K562 (cell line): ENCODE results near the gene WASHC3. TPM values are rescaled to one million over a fixed set of nuclear protein-coding genes. Genes with fewer than 3 reads are reported as not detected.

ENCODE experiments used
- CHAMP1 ChIP-seq: fragments of 450-650 bp; IDR thresholded peaks from 2 replicates; pipeline ENCODE4 v1.6.1; 2016; ENCODE audit warnings: mild to moderate bottlenecking
- FUS ChIP-seq: fragments of 200-400 bp; formaldehyde crosslinking; optimal IDR thresholded peaks from 2 replicates; pipeline ENCODE3; 2017; ENCODE audit warnings: low read depth, low read length
- NBN ChIP-seq: fragments of 450-650 bp; IDR thresholded peaks from 2 replicates; pipeline ENCODE4 v1.6.1; 2016; ENCODE audit warnings: low read depth, mild to moderate bottlenecking
- RAD51 ChIP-seq: fragments of 450-650 bp; IDR thresholded peaks from 2 replicates; pipeline ENCODE4 v1.7.1; 2016; ENCODE audit warnings: low read depth, mild to moderate bottlenecking, borderline replicate concordance
- SMAD3 ChIP-seq: fragments of 450-650 bp; formaldehyde crosslinking; conservative IDR thresholded peaks from 2 replicates; pipeline ENCODE4 v1.4.0; 2020; ENCODE audit warnings: mild to moderate bottlenecking
- ZNF134 ChIP-seq: fragments of 250-450 bp; sonication (Bioruptor Pico); conservative IDR thresholded peaks from 2 replicates; pipeline ENCODE4 v1.4.0; 2020
- ZNF239 ChIP-seq: fragments of 250-450 bp; sonication (Bioruptor Pico); IDR thresholded peaks from 2 replicates; pipeline ENCODE4 v1.4.0; 2020; ENCODE audit warnings: mild to moderate bottlenecking
- polyA plus RNA-seq, 8 experiments: library from polyadenylated mRNA; depleted of rRNA in 4 of 8; stranded (reverse) in 5 of 8; unstranded in 3 of 8; fragments of >200 nt; fragmentation: Nextera tagmentation in 2 of 8; fragmentation: Illumina TruSeq in 1 of 8; extraction: Ambion mirVana in 2 of 8; extraction: Trizol in 1 of 8; gene quantifications; 2 replicates each; pipeline versions ENCODE4 v1.2.1 to v1.2.3, GENCODE V29; 2011 to 2014; ENCODE audit warnings: inconsistent platforms in 1 of 8, missing spikeins in 1 of 8
- total RNA-seq, 7 experiments: library from RNA; depleted of rRNA in 6 of 7; stranded (reverse); fragments of >200 nt in 6 of 7; fragmentation: Illumina TruSeq in 2 of 7; extraction: Trizol in 2 of 7; gene quantifications; 2 replicates each; pipeline versions ENCODE4 v1.2.1 to v1.2.3, GENCODE V29; 2011 to 2021; ENCODE audit warnings: low replicate concordance in 1 of 7
- TF ChIP-seq, protein P1 (sequence below): fragments of 250-450 bp; sonication (Bioruptor Pico); IDR thresholded peaks from 2 replicates; pipeline ENCODE4 v1.4.0; 2020; ENCODE audit warnings: mild to moderate bottlenecking, moderate library complexity
- TF ChIP-seq, protein P2 (sequence below): sonication (generic); formaldehyde crosslinking; IDR thresholded peaks from 2 replicates; pipeline ENCODE4 v1.9.0; 2022; ENCODE audit warnings: mild to moderate bottlenecking, missing genetic modification reagents
- TF ChIP-seq, protein P3 (sequence below): fragments of 450-650 bp; formaldehyde crosslinking; IDR thresholded peaks from 2 replicates; pipeline ENCODE4 v1.4.0; 2020; ENCODE audit warnings: mild to moderate bottlenecking

WASHC3 gene
- total and polyA plus RNA-seq, 9 of the 15 experiments (the other 6 are each of a cell fraction or from before 2014, with no cell fraction given) = 14.3 to 74.9 (median 35.1) TPM

- TF ChIP-seq, protein P1, sequence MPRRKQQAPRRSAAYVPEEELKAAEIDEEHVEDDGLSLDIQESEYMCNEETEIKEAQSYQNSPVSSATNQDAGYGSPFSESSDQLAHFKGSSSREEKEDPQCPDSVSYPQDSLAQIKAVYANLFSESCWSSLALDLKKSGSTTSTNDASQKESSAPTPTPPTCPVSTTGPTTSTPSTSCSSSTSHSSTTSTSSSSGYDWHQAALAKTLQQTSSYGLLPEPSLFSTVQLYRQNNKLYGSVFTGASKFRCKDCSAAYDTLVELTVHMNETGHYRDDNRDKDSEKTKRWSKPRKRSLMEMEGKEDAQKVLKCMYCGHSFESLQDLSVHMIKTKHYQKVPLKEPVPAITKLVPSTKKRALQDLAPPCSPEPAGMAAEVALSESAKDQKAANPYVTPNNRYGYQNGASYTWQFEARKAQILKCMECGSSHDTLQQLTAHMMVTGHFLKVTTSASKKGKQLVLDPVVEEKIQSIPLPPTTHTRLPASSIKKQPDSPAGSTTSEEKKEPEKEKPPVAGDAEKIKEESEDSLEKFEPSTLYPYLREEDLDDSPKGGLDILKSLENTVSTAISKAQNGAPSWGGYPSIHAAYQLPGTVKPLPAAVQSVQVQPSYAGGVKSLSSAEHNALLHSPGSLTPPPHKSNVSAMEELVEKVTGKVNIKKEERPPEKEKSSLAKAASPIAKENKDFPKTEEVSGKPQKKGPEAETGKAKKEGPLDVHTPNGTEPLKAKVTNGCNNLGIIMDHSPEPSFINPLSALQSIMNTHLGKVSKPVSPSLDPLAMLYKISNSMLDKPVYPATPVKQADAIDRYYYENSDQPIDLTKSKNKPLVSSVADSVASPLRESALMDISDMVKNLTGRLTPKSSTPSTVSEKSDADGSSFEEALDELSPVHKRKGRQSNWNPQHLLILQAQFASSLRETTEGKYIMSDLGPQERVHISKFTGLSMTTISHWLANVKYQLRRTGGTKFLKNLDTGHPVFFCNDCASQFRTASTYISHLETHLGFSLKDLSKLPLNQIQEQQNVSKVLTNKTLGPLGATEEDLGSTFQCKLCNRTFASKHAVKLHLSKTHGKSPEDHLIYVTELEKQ (CRISPR knock-in tag) = no peak
- TF ChIP-seq, protein P2, sequence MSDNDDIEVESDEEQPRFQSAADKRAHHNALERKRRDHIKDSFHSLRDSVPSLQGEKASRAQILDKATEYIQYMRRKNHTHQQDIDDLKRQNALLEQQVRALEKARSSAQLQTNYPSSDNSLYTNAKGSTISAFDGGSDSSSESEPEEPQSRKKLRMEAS (CRISPR knock-in tag) = no peak
- TF ChIP-seq RAD51 (no peak), ZNF134 (CRISPR knock-in tag) (no peak), ZNF239 (no peak), FUS (no peak), CHAMP1 (no peak), NBN (peak; percentile 69; the same call in 1 of the 2 replicates), SMAD3 (no peak)
- TF ChIP-seq, protein P3, sequence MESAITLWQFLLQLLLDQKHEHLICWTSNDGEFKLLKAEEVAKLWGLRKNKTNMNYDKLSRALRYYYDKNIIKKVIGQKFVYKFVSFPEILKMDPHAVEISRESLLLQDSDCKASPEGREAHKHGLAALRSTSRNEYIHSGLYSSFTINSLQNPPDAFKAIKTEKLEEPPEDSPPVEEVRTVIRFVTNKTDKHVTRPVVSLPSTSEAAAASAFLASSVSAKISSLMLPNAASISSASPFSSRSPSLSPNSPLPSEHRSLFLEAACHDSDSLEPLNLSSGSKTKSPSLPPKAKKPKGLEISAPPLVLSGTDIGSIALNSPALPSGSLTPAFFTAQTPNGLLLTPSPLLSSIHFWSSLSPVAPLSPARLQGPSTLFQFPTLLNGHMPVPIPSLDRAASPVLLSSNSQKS (CRISPR knock-in tag) = no peak
Observed at GRCh38 chr12:102061560-102062418, at the start of gene WASHC3 (continued).
